Epithelial cell of alveolus of lung (primary cell): Measurements from ENCODE around the gene UNC13C. TPM values are rescaled to one million over a fixed set of nuclear protein-coding genes. Genes with fewer than 3 reads are reported as not detected.

Source experiments
- total RNA-seq: library from RNA; depleted of rRNA; stranded (reverse); fragments of >200 nt; gene quantifications from 2 replicates; pipeline ENCODE4 v1.2.1, GENCODE V29; 2015

The UNC13C gene
- total RNA-seq: not detected in 2 replicates

DNA sequence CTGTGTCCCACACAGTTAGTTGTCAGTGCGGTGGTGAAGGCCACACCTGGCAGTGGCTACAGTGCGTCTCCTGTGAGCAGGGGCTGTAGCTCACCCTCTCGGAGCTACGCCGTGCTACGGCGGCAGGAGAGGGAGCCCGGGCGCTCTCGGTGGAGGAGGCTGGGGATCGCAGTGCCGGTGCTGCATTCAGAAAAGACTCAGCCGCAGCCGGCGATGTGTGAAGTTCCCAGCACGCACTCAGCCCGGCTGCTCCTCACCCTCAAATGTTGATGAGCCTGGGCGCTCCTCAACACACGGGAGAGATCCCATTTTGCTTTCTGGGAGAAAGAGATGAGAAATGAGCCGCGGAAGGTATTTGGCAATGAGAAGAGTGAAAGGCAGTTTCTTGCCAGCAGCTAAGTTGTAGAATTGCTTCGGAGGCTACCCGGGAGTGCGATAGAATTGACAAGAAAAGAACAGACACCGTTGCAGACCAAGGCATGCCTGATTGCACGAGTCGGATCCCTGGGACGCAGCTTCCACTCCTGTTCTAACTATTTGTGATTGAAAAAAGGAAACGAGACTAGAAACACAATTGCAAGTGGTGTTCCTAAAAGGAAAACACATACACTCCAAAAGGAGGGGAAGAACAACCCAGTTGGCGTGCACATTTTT lies at the start of gene UNC13C:
UNC13C (plus strand) TSS at position 189 of the 654 bp plus-strand sequence. CDS start 34,463 bp downstream, outside the sequence.

Other genes starting within 250 kb of the UNC13C start
- gene WDR72, start 218.8 kb upstream of the UNC13C start, total RNA-seq: not detected in 2 replicates